GM12878 (cell line): ENCODE results near the gene ADM. TPM values are rescaled to one million over a fixed set of nuclear protein-coding genes. Genes with fewer than 3 reads are reported as not detected.

Source experiments
- ATAC-seq: fragments of 200-7000 bp; cut with Tn5 transposase; 3 replicates; pipeline ENCODE4 v1.9.1; 2020; ENCODE audit warnings: mild to moderate bottlenecking, moderate library complexity
- BruUV-seq: library from RNA; stranded (reverse); fragments of 400-500 nt; replicated peaks from 2 replicates; lab custom pipeline; 2021; lab: Mats Ljungman, UMichigan
- CTCF ChIA-PET: fragments of 300-600 bp; sonication (Branson Sonifier 250); formaldehyde crosslinking; extraction: SDS; loops from one replicate; lab custom pipeline; 2021; ENCODE audit warnings: inconsistent platforms; lab: Yijun Ruan, JAX
- POLR2A ChIA-PET: fragments of 350-600 bp; formaldehyde crosslinking; extraction: SDS; loops from one replicate; lab custom pipeline; 2021; ENCODE audit warnings: inconsistent platforms; lab: Charles Lee
- RAD21 ChIA-PET: fragments of 300-600 bp; sonication (Branson Sonifier 250); formaldehyde crosslinking; loops from one replicate; lab custom pipeline; 2023; ENCODE audit warnings: antibody characterized with exemption; ENCODE audit not compliant: unreplicated experiment; lab: Charles Lee
- SMC1A ChIA-PET: fragments of 300-600 bp; sonication (Branson Sonifier 250); formaldehyde crosslinking; loops from one replicate; lab custom pipeline; 2023; ENCODE audit not compliant: unreplicated experiment, uncharacterized antibody; lab: Charles Lee
- DNase-seq: peaks from one replicate; pipeline ENCODE4 v3.0.0-alpha.2; 2011; ENCODE audit warnings: low read depth, low spot score
- FAIRE-seq: peaks from 3 replicates; lab custom pipeline; 2011; peaks lifted over from hg19 to GRCh38; lab: Jason Lieb, UNC
- H2AFZ ChIP-seq: 2 replicates; pipeline ENCODE4 v1.6.0; 2011; ENCODE audit warnings: low read depth, low read length, control low read depth; ENCODE audit not compliant: control insufficient read depth
- H3K27ac ChIP-seq: 2 replicates; pipeline ENCODE4 v1.5.1; 2011; ENCODE audit warnings: control low read depth; ENCODE audit not compliant: control insufficient read depth, insufficient read depth
- H3K27me3 ChIP-seq, 2 experiments: replicated peaks in 1 of 2; 2 replicates each; pipeline versions ENCODE4 v1.6.0 to v1.6.1; 2011; ENCODE audit warnings: low read length in 1 of 2; ENCODE audit not compliant: control insufficient read depth in 2 of 2, insufficient read depth in 2 of 2
- H3K36me3 ChIP-seq, 2 experiments: 2 replicates each; pipeline ENCODE4 v1.5.1; 2011; ENCODE audit warnings: low read length in 1 of 2; ENCODE audit not compliant: control insufficient read depth in 2 of 2, insufficient read depth in 2 of 2
- H3K4me1 ChIP-seq: 2 replicates; pipeline ENCODE4 v1.6.1; 2011; ENCODE audit warnings: mild to moderate bottlenecking, low read length, moderate library complexity, mixed read lengths; ENCODE audit not compliant: control insufficient read depth, insufficient read depth
- H3K4me2 ChIP-seq: 2 replicates; pipeline ENCODE4 v1.6.0; 2011; ENCODE audit warnings: control low read depth; ENCODE audit not compliant: control insufficient read depth, insufficient read depth
- H3K4me3 ChIP-seq: fragments of 200-600 bp; sonication (generic); 2 replicates; pipeline ENCODE4 v1.5.1; 2016
- H3K79me2 ChIP-seq: 2 replicates; pipeline ENCODE4 v1.6.0; 2011; ENCODE audit warnings: low read length; ENCODE audit not compliant: control insufficient read depth, insufficient read depth
- H3K9ac ChIP-seq: 2 replicates; pipeline ENCODE4 v1.8.0; 2011; ENCODE audit warnings: low read length, control low read depth, mixed read lengths; ENCODE audit not compliant: control insufficient read depth, insufficient read depth
- H3K9me3 ChIP-seq: replicated peaks from 3 replicates; pipeline ENCODE4 v1.5.1; 2011; ENCODE audit warnings: mild to moderate bottlenecking, low read length; ENCODE audit not compliant: control insufficient read depth, insufficient read depth
- H4K20me1 ChIP-seq: 2 replicates; pipeline ENCODE4 v1.6.0; 2011; ENCODE audit not compliant: control insufficient read depth, insufficient read depth
- CBFB ChIP-seq: IDR thresholded peaks from 2 replicates; pipeline ENCODE4 v1.6.1; 2016; ENCODE audit warnings: antibody characterized with exemption, low read depth
- FOS ChIP-seq: IDR thresholded peaks from 3 replicates; pipeline ENCODE4 v1.6.1; 2011; ENCODE audit warnings: borderline replicate concordance; ENCODE audit not compliant: insufficient read length; ENCODE audit errors: extremely low read depth
- IRF5 ChIP-seq: fragments of 450-650 bp; IDR thresholded peaks from 2 replicates; pipeline ENCODE4 v1.6.1; 2017; ENCODE audit warnings: borderline replicate concordance
- MTA2 ChIP-seq: fragments of 450-650 bp; IDR thresholded peaks from 2 replicates; pipeline ENCODE4 v1.6.1; 2016; ENCODE audit warnings: low read depth, mild to moderate bottlenecking, moderate library complexity
- POLR2A ChIP-seq: IDR thresholded peaks from 2 replicates; pipeline ENCODE4 v1.6.1; 2011; ENCODE audit warnings: low read depth, mild to moderate bottlenecking, low read length
- SMARCA5 ChIP-seq: fragments of 450-650 bp; IDR thresholded peaks from 2 replicates; pipeline ENCODE4 v1.6.1; 2017; ENCODE audit warnings: mild to moderate bottlenecking
- TAF1 ChIP-seq: IDR thresholded peaks from 2 replicates; pipeline ENCODE4 v1.6.1; 2011; ENCODE audit warnings: mild to moderate bottlenecking, low read depth, low read length, borderline replicate concordance
- TCF7 ChIP-seq: IDR thresholded peaks from 2 replicates; pipeline ENCODE4 v1.6.1; 2014; ENCODE audit warnings: antibody characterized with exemption, borderline replicate concordance
- WRNIP1 ChIP-seq: IDR thresholded peaks from 2 replicates; pipeline ENCODE4 v1.6.1; 2011; ENCODE audit warnings: low read depth, low read length, improper control_type of control experiment, borderline replicate concordance
- ZNF274 ChIP-seq: IDR thresholded peaks from one replicate; pipeline ENCODE4 v1.8.0; 2011; ENCODE audit not compliant: insufficient read length, insufficient read depth
- WGBS: methylation state at CpG from one replicate; pipeline ENCODE4 v1.1.6; 2016; ENCODE audit warnings: low lambda C conversion rate; ENCODE audit not compliant: insufficient replicate concordance, insufficient coverage; ENCODE audit errors: missing lambda C conversion rate; 5-methylcytosine and 5-hydroxymethylcytosine counted together
- in situ Hi-C: fragments of 300-500 bp; cut with MboI; formaldehyde crosslinking; loops from 9 replicates; pipeline ENCODE4 v1.14.3; 2018; ENCODE audit warnings: mixed read lengths
- intact Hi-C: fragments of 100-400 bp; cut with micrococcal nuclease; formaldehyde crosslinking; loops from one replicate; pipeline ENCODE4 v1.14.2; 2022; ENCODE audit not compliant: unreplicated experiment
- polyA plus RNA-seq, 11 experiments: library from polyadenylated mRNA; depleted of rRNA in 4 of 11; unstranded in 6 of 11; stranded (reverse) in 5 of 11; fragments of >200 nt; fragmentation: Nextera tagmentation in 4 of 11; fragmentation: Illumina TruSeq in 1 of 11; extraction: Ambion mirVana in 4 of 11; extraction: Trizol in 1 of 11; gene quantifications; 1 replicate in 1 of 11; 2 replicates in 10 of 11; pipeline versions ENCODE4 v1.2.1 to v1.2.3, GENCODE V29; 2011 to 2016; ENCODE audit warnings: inconsistent platforms in 2 of 11, missing spikeins in 2 of 11, low read depth in 1 of 11
- total RNA-seq, 4 experiments: library from RNA; depleted of rRNA in 3 of 4; stranded (reverse); fragments of >200 nt in 3 of 4; fragmentation: Illumina TruSeq in 1 of 4; extraction: Trizol in 1 of 4; gene quantifications; 2 replicates each; pipeline versions ENCODE4 v1.2.1 to v1.2.3, GENCODE V29; 2013 to 2021
- TF ChIP-seq, protein P1 (sequence below): IDR thresholded peaks from 2 replicates; pipeline ENCODE4 v1.6.1; 2012; ENCODE audit warnings: low read depth, low read length, improper control_type of control experiment
- TF ChIP-seq, protein P2 (sequence below): IDR thresholded peaks from 2 replicates; pipeline ENCODE4 v1.6.1; 2012; ENCODE audit warnings: low read length, inconsistent platforms

Gene ADM
- total and polyA plus RNA-seq, 10 of the 15 experiments (the other 5 are each of a cell fraction or from before 2014, with no cell fraction given): 0.11 to 4.2 (median 0.21) TPM; not detected in 7

- Histone ChIP-seq H3K9me3 (no peaks in the 10 kb centered on the region), H3K79me2 (no peaks in the 10 kb centered on the region), H4K20me1 (no peaks in the 10 kb centered on the region), H3K27ac (no peak overlapping the region), H3K36me3 (no peaks in the 10 kb centered on the region), H3K4me1 (no peaks in the 10 kb centered on the region), H3K27me3 (peaks cover 3 to 5% of the 10 kb centered on the region in 2 experiments; a peak in 2 of 4 replicates), H2AFZ (no peak overlapping the region), H3K4me2 (no peak overlapping the region), H3K4me3 (no peak overlapping the region), H3K9ac (no peak overlapping the region)
- SMC1A ChIA-PET: interaction anchor here (0.6 kb wide), 1 partner anchor 34 kb away, joined by 3 read pairs; no protein-coding TSS in a partner anchor
- intact Hi-C loops (no loop called here), in situ Hi-C loops (no loop called here)
- POLR2A ChIA-PET: interaction anchor here (1.1 kb wide), 1 partner anchor 11 kb away, joined by 3 read pairs; no protein-coding TSS in a partner anchor
- FAIRE-seq (no peak), ATAC-seq (no peak), DNase-seq (no peak)
- TF ChIP-seq ZNF274: no peak
- TF ChIP-seq, protein P1, sequence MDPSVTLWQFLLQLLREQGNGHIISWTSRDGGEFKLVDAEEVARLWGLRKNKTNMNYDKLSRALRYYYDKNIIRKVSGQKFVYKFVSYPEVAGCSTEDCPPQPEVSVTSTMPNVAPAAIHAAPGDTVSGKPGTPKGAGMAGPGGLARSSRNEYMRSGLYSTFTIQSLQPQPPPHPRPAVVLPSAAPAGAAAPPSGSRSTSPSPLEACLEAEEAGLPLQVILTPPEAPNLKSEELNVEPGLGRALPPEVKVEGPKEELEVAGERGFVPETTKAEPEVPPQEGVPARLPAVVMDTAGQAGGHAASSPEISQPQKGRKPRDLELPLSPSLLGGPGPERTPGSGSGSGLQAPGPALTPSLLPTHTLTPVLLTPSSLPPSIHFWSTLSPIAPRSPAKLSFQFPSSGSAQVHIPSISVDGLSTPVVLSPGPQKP: no peak
- TF ChIP-seq IRF5: no peak
- TF ChIP-seq TAF1: no peak
- TF ChIP-seq POLR2A: no peak
- TF ChIP-seq, protein P2, sequence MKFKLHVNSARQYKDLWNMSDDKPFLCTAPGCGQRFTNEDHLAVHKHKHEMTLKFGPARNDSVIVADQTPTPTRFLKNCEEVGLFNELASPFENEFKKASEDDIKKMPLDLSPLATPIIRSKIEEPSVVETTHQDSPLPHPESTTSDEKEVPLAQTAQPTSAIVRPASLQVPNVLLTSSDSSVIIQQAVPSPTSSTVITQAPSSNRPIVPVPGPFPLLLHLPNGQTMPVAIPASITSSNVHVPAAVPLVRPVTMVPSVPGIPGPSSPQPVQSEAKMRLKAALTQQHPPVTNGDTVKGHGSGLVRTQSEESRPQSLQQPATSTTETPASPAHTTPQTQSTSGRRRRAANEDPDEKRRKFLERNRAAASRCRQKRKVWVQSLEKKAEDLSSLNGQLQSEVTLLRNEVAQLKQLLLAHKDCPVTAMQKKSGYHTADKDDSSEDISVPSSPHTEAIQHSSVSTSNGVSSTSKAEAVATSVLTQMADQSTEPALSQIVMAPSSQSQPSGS: no peak
- no peak for TF ChIP-seq CBFB
- TF ChIP-seq FOS: no peak
- TF ChIP-seq TCF7: no peak
- TF ChIP-seq WRNIP1: no peak
- TF ChIP-seq SMARCA5: no peak
- no peak for TF ChIP-seq MTA2
- no TSS peak for BruUV-seq
- CTCF ChIA-PET: interaction anchor here (0.6 kb wide), 1 partner anchor 1814 kb away, joined by 4 read pairs; no protein-coding TSS in a partner anchor
- 48% methylated on average over 3 of the region's 3 CpGs for WGBS
- RAD21 ChIA-PET: no interaction called here
These were observed 17.7 kb upstream of the ADM start for GRCh38 chr11:10287140-10287539.
